ENCODE data around the gene FSTL1.

Gene FSTL1

DNA sequence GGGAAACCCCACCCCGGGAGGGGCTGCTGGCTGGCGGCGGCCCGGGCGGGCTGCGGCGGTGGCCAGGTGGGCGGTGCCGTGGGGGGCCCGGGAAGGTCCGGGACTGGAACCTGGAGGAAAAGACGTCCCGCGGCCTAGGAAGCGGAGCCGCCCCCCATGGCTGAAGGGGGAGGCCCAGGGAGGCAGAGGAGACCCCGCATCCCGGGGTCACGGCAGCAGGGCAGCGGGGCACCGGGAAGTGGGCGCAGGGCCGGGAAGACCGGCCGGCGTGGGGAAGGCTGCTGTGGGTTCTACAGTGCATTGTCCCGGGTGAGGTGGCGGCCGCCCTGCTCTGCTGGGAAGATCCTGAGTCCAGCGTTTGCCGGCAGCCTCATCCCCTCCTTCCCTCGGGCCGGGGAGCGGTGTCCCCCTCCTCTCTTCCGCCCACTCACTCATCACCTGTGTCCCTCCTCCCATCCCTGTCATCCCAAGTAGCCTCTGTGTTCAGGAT lies 525 bp upstream of the FSTL1 start:
- Histone ChIP-seq H3K4me1 (ENCODE audit: control insufficient read depth, insufficient read depth, low read length, poor library complexity, severe bottlenecking) (peaks cover 28% of the 10 kb centered on the region), H3K27ac (ENCODE audit: low read depth, low read length, severe bottlenecking) (peak overlapping the region; percentile 48), H3K4me3 (ENCODE audit: extremely low read depth, insufficient read depth, low read length, poor library complexity, severe bottlenecking) (peak overlapping the region; percentile 84), H3K9me3 (ENCODE audit: control insufficient read depth, low read length) (no peaks in the 10 kb centered on the region), H3K36me3 (ENCODE audit: control insufficient read depth, insufficient read depth, low read length) (peaks cover 20% of the 10 kb centered on the region)
- 6 to 7% methylated on average over 20 to 27 of the region's 35 CpGs for WGBS, 2 experiments (ENCODE audit: insufficient coverage in 2 of 2)

- H3K9me3 ChIP-seq (ENCODE audit: control insufficient read depth, low read length) = no peaks in the 10 kb centered on the region
- peak overlapping the region; percentile 69 for H3K27ac ChIP-seq (ENCODE audit: low read depth, low read length, severe bottlenecking)
- H3K4me3 ChIP-seq (ENCODE audit: extremely low read depth, insufficient read depth, low read length, poor library complexity, severe bottlenecking) = peak overlapping the region; percentile 84
- peaks cover 33% of the 10 kb centered on the region for H3K36me3 ChIP-seq (ENCODE audit: control insufficient read depth, insufficient read depth, low read length)
- WGBS, 2 experiments (ENCODE audit: insufficient coverage in 2 of 2) = 0% methylated on average over 20 to 27 of the region's 32 CpGs
- peaks cover 29% of the 10 kb centered on the region for H3K4me1 ChIP-seq (ENCODE audit: control insufficient read depth, insufficient read depth, low read length, poor library complexity, severe bottlenecking)
Observed at GRCh38 chr3:120449701-120450599, 842 bp downstream of the FSTL1 start.

DNA sequence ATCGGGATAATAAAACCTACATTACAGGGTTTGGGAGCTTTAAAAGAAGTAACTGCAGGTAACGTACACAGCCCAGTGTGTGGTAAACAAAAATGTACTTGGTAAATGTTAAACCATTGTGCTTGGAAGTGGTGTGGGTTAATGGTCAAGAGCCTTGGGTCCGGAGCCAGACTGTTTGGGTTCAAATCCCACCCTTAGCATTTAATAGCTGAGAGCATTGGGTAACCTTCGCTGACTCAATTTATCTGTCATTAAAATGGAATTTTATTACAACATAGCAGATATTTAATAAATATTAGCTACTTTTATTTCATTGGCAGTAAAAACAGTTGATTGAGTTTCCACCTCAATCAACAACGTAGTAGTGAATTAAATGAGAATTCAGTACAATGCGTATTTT lies 1.5 kb downstream of the FSTL1 start:
- 39 to 57% methylated on average over 1 to 2 of the region's 6 CpGs for WGBS, 2 experiments (ENCODE audit: insufficient coverage in 2 of 2)
- no peaks in the 10 kb centered on the region for H3K9me3 ChIP-seq (ENCODE audit: control insufficient read depth, low read length)
- peaks cover 29% of the 10 kb centered on the region for H3K4me1 ChIP-seq (ENCODE audit: control insufficient read depth, insufficient read depth, low read length, poor library complexity, severe bottlenecking)
- peaks cover 40% of the 10 kb centered on the region for H3K36me3 ChIP-seq (ENCODE audit: control insufficient read depth, insufficient read depth, low read length)
- peak overlapping the region; percentile 84 for H3K4me3 ChIP-seq (ENCODE audit: extremely low read depth, insufficient read depth, low read length, poor library complexity, severe bottlenecking)
- peak overlapping the region; percentile 79 for H3K27ac ChIP-seq (ENCODE audit: low read depth, low read length, severe bottlenecking)

GRCh38 chr3:120448756-120449155 lies 2.0 kb downstream of the FSTL1 start:
- H3K36me3 ChIP-seq (ENCODE audit: control insufficient read depth, insufficient read depth, low read length) = peaks cover 45% of the 10 kb centered on the region
- WGBS, 2 experiments (ENCODE audit: insufficient coverage in 2 of 2) = 0 to 18% methylated on average over 1 of the region's 2 CpGs
- peak overlapping the region; percentile 84 for H3K4me3 ChIP-seq (ENCODE audit: extremely low read depth, insufficient read depth, low read length, poor library complexity, severe bottlenecking)
- H3K4me1 ChIP-seq (ENCODE audit: control insufficient read depth, insufficient read depth, low read length, poor library complexity, severe bottlenecking) = peaks cover 29% of the 10 kb centered on the region
- H3K27ac ChIP-seq (ENCODE audit: low read depth, low read length, severe bottlenecking) = peak overlapping the region; percentile 79
- H3K9me3 ChIP-seq (ENCODE audit: control insufficient read depth, low read length) = no peaks in the 10 kb centered on the region

- no peak overlapping the region for H3K4me3 ChIP-seq (ENCODE audit: extremely low read depth, insufficient read depth, low read length, poor library complexity, severe bottlenecking)
- no peak overlapping the region for H3K27ac ChIP-seq (ENCODE audit: low read depth, low read length, severe bottlenecking)
- no CpG with 5 or more reads among the region's 1 CpG for WGBS, 2 experiments (ENCODE audit: insufficient coverage in 2 of 2)
- H3K9me3 ChIP-seq (ENCODE audit: control insufficient read depth, low read length) = no peaks in the 10 kb centered on the region
- peaks cover 57% of the 10 kb centered on the region for H3K36me3 ChIP-seq (ENCODE audit: control insufficient read depth, insufficient read depth, low read length)
- peaks cover 29% of the 10 kb centered on the region for H3K4me1 ChIP-seq (ENCODE audit: control insufficient read depth, insufficient read depth, low read length, poor library complexity, severe bottlenecking)
Observed at GRCh38 chr3:120446891-120447668, 3.7 kb downstream of the FSTL1 start.

DNA sequence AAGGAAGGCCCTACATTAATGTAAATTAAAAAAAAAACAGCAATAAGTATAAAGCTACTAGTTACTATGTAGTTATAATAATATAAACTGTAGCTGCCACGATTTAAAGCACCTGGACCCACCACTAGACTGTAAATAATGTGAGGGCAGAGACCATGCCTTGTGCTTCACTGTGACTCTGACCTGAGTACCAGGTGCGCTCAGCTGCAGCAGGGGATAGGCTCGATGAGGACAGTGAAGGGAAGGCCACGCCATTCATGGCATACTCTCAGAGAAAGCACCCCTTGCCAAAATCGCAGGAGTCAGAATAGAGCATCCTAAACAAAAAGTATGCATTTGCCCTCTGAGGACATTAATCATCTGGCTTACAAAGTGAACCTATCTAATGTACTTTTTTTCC lies 5.1 kb downstream of the FSTL1 start:
- H3K36me3 ChIP-seq (ENCODE audit: control insufficient read depth, insufficient read depth, low read length) = peaks cover 71% of the 10 kb centered on the region
- H3K4me3 ChIP-seq (ENCODE audit: extremely low read depth, insufficient read depth, low read length, poor library complexity, severe bottlenecking) = no peak overlapping the region
- H3K4me1 ChIP-seq (ENCODE audit: control insufficient read depth, insufficient read depth, low read length, poor library complexity, severe bottlenecking) = peaks cover 33% of the 10 kb centered on the region
- no peaks in the 10 kb centered on the region for H3K9me3 ChIP-seq (ENCODE audit: control insufficient read depth, low read length)
- H3K27ac ChIP-seq (ENCODE audit: low read depth, low read length, severe bottlenecking) = no peak overlapping the region
- WGBS, 2 experiments (ENCODE audit: insufficient coverage in 2 of 2) = 95 to 100% methylated on average over 3 of the region's 5 CpGs

GRCh38 chr3:120443626-120444123 lies 7.1 kb downstream of the FSTL1 start:
- peaks cover 85% of the 10 kb centered on the region for H3K36me3 ChIP-seq (ENCODE audit: control insufficient read depth, insufficient read depth, low read length)
- H3K4me1 ChIP-seq (ENCODE audit: control insufficient read depth, insufficient read depth, low read length, poor library complexity, severe bottlenecking) = peaks cover 44% of the 10 kb centered on the region
- H3K4me3 ChIP-seq (ENCODE audit: extremely low read depth, insufficient read depth, low read length, poor library complexity, severe bottlenecking) = no peak overlapping the region
- WGBS, 2 experiments (ENCODE audit: insufficient coverage in 2 of 2) = 91 to 100% methylated on average over 1 of the region's 1 CpG
- H3K27ac ChIP-seq (ENCODE audit: low read depth, low read length, severe bottlenecking) = no peak overlapping the region
- no peaks in the 10 kb centered on the region for H3K9me3 ChIP-seq (ENCODE audit: control insufficient read depth, low read length)

GRCh38 chr3:120442975-120443517 lies 7.7 kb downstream of the FSTL1 start:
- Histone ChIP-seq H3K4me3 (ENCODE audit: extremely low read depth, insufficient read depth, low read length, poor library complexity, severe bottlenecking) (no peak overlapping the region), H3K9me3 (ENCODE audit: control insufficient read depth, low read length) (no peaks in the 10 kb centered on the region), H3K4me1 (ENCODE audit: control insufficient read depth, insufficient read depth, low read length, poor library complexity, severe bottlenecking) (peaks cover 48% of the 10 kb centered on the region), H3K27ac (ENCODE audit: low read depth, low read length, severe bottlenecking) (no peak overlapping the region), H3K36me3 (ENCODE audit: control insufficient read depth, insufficient read depth, low read length) (peaks cover 91% of the 10 kb centered on the region)
- WGBS, 2 experiments (ENCODE audit: insufficient coverage in 2 of 2) = 83% methylated on average over 1 of the region's 2 CpGs; no CpG with 5 or more reads in 1 of the 2 experiments

DNA sequence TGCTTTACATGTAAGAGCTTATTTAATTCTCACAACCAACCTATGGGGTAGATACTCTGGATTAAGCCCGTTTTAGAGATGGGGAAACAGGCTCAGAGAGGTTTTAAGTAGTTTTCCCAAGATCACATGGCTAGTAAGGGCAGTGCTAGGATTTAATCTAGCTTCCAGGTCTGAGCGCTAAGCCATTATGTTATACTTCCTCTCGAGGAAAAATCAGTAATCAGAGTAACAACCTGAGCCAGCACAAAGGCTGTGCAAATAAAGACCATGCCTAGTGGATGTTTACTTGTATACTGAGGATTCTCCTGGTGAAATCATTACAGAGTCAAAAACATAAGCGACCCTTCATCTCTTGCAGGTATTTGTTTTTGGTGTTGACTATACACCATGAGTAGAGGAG lies 9.0 kb downstream of the FSTL1 start:
- peaks cover 46% of the 10 kb centered on the region for H3K4me1 ChIP-seq (ENCODE audit: control insufficient read depth, insufficient read depth, low read length, poor library complexity, severe bottlenecking)
- peaks cover 92% of the 10 kb centered on the region for H3K36me3 ChIP-seq (ENCODE audit: control insufficient read depth, insufficient read depth, low read length)
- WGBS, 2 experiments (ENCODE audit: insufficient coverage in 2 of 2) = 100% methylated on average over 3 to 4 of the region's 4 CpGs

GRCh38 chr3:120440762-120441161 lies 10.0 kb downstream of the FSTL1 start:
- Histone ChIP-seq H3K9me3 (ENCODE audit: control insufficient read depth, low read length) (no peaks in the 10 kb centered on the region), H3K4me1 (ENCODE audit: control insufficient read depth, insufficient read depth, low read length, poor library complexity, severe bottlenecking) (peaks cover 52% of the 10 kb centered on the region), H3K36me3 (ENCODE audit: control insufficient read depth, insufficient read depth, low read length) (peaks cover 85% of the 10 kb centered on the region), H3K27ac (ENCODE audit: low read depth, low read length, severe bottlenecking) (peak overlapping the region; percentile 85), H3K4me3 (ENCODE audit: extremely low read depth, insufficient read depth, low read length, poor library complexity, severe bottlenecking) (no peak overlapping the region)
- 93 to 97% methylated on average over 3 of the region's 3 CpGs for WGBS, 2 experiments (ENCODE audit: insufficient coverage in 2 of 2)

More for the DNA sequence above, 9.0 kb downstream of the FSTL1 start:
- Histone ChIP-seq H3K4me3 (ENCODE audit: extremely low read depth, insufficient read depth, low read length, poor library complexity, severe bottlenecking) (no peak overlapping the region), H3K9me3 (ENCODE audit: control insufficient read depth, low read length) (no peaks in the 10 kb centered on the region), H3K27ac (ENCODE audit: low read depth, low read length, severe bottlenecking) (no peak overlapping the region)
